Trophoblast cell (in vitro differentiated cells and primary cell): Measurements from ENCODE around the gene TMEM178B.

Source experiments
- DNase-seq, 2 donors: peaks; one replicate each; pipeline ENCODE4 v3.0.0-alpha.2; 2016
- H2AFZ ChIP-seq: 2 replicates; pipeline ENCODE4 v1.6.1; 2013; ENCODE audit warnings: low read length, moderate library complexity, mild to moderate bottlenecking; ENCODE audit not compliant: insufficient read depth, poor library complexity
- H2AK5ac ChIP-seq: 2 replicates; pipeline ENCODE4 v1.6.1; 2013; ENCODE audit warnings: mild to moderate bottlenecking, low read length
- H2BK120ac ChIP-seq: 2 replicates; pipeline ENCODE4 v1.6.1; 2013; ENCODE audit warnings: low read length, mild to moderate bottlenecking, moderate library complexity; ENCODE audit not compliant: insufficient read depth, poor library complexity
- H2BK12ac ChIP-seq: 2 replicates; pipeline ENCODE4 v1.6.1; 2013; ENCODE audit warnings: mild to moderate bottlenecking, low read length, moderate library complexity
- H2BK5ac ChIP-seq: 2 replicates; pipeline ENCODE4 v1.6.1; 2013; ENCODE audit warnings: low read length, low read depth, moderate library complexity, mild to moderate bottlenecking; ENCODE audit not compliant: poor library complexity
- H3K14ac ChIP-seq: 2 replicates; pipeline ENCODE4 v1.6.1; 2013; ENCODE audit warnings: mild to moderate bottlenecking, low read length
- H3K18ac ChIP-seq: 2 replicates; pipeline ENCODE4 v1.6.1; 2013; ENCODE audit warnings: mild to moderate bottlenecking, low read length
- H3K23ac ChIP-seq: 2 replicates; pipeline ENCODE4 v1.6.1; 2013; ENCODE audit warnings: low read length
- H3K27ac ChIP-seq: 2 replicates; pipeline ENCODE4 v1.5.1; 2013; ENCODE audit warnings: low read depth, mild to moderate bottlenecking, inconsistent platforms, low read length, moderate library complexity
- H3K27me3 ChIP-seq: 2 replicates; pipeline ENCODE4 v1.6.1; 2013; ENCODE audit warnings: inconsistent platforms, mild to moderate bottlenecking, low read length, moderate library complexity; ENCODE audit not compliant: insufficient read depth
- H3K36me3 ChIP-seq, 2 experiments: 1 replicate in 1 of 2; 2 replicates in 1 of 2; pipeline ENCODE4 v1.6.1; 2013; ENCODE audit warnings: low read length in 2 of 2, mild to moderate bottlenecking in 2 of 2, moderate library complexity in 1 of 2; ENCODE audit not compliant: insufficient read depth in 2 of 2, control insufficient read depth in 1 of 2
- H3K4ac ChIP-seq: 2 replicates; pipeline ENCODE4 v1.6.1; 2013; ENCODE audit warnings: low read depth, mild to moderate bottlenecking, low read length, moderate library complexity
- H3K4me1 ChIP-seq, 2 experiments: 1 replicate in 1 of 2; 2 replicates in 1 of 2; pipeline ENCODE4 v1.6.1; 2013; ENCODE audit warnings: low read length in 2 of 2, mild to moderate bottlenecking in 2 of 2, moderate library complexity in 1 of 2; ENCODE audit not compliant: insufficient read depth in 2 of 2, control insufficient read depth in 1 of 2
- H3K4me2 ChIP-seq: 2 replicates; pipeline ENCODE4 v1.6.1; 2013; ENCODE audit warnings: inconsistent platforms, mild to moderate bottlenecking, low read length, moderate library complexity
- H3K4me3 ChIP-seq: 2 replicates; pipeline ENCODE4 v1.5.1; 2013; ENCODE audit warnings: mild to moderate bottlenecking, low read depth, low read length, inconsistent platforms
- H3K79me1 ChIP-seq: one replicate; pipeline ENCODE4 v1.6.1; 2013; ENCODE audit warnings: low read length
- H3K79me2 ChIP-seq: 2 replicates; pipeline ENCODE4 v1.6.1; 2013; ENCODE audit warnings: low read length, mild to moderate bottlenecking; ENCODE audit not compliant: control insufficient read depth, insufficient read depth, poor library complexity
- H3K9ac ChIP-seq: 2 replicates; pipeline ENCODE4 v1.6.1; 2013; ENCODE audit warnings: mild to moderate bottlenecking, low read length
- H3K9me3 ChIP-seq: 2 replicates; pipeline ENCODE4 v1.6.1; 2013; ENCODE audit warnings: low read depth, mild to moderate bottlenecking, control low read depth, inconsistent platforms, low read length; ENCODE audit not compliant: insufficient read depth
- H4K12ac ChIP-seq: 2 replicates; pipeline ENCODE4 v1.6.1; 2013; ENCODE audit warnings: low read depth, mild to moderate bottlenecking, low read length, moderate library complexity
- H4K8ac ChIP-seq: 2 replicates; pipeline ENCODE4 v1.6.1; 2013; ENCODE audit warnings: low read depth, mild to moderate bottlenecking, low read length, moderate library complexity
- H4K91ac ChIP-seq: one replicate; pipeline ENCODE4 v1.6.1; 2013; ENCODE audit warnings: low read depth, mild to moderate bottlenecking, low read length, moderate library complexity
- WGBS: extraction: QIAGEN DNeasy Blood & Tissue Kit; methylation state at CpG from one replicate; pipeline ENCODE4 v1.1.7; 2013; ENCODE audit warnings: missing lambda C conversion rate; ENCODE audit not compliant: insufficient read length, insufficient coverage; ENCODE audit errors: extremely low coverage; 5-methylcytosine and 5-hydroxymethylcytosine counted together

TMEM178B gene

GRCh38 chr7:141481971-141482370 lies 408.1 kb downstream of the TMEM178B start:
- no peak overlapping the region for H3K23ac ChIP-seq
- no peaks in the 10 kb centered on the region for H3K79me2 ChIP-seq
- no peak overlapping the region for H2BK120ac ChIP-seq
- no peak overlapping the region for H4K12ac ChIP-seq
- no peak overlapping the region for H2BK12ac ChIP-seq
- H3K4me3 ChIP-seq = no peak overlapping the region
- no peak overlapping the region for H2AFZ ChIP-seq
- WGBS = no CpG with 5 or more reads among the region's 5 CpGs
- H3K27me3 ChIP-seq = no peaks in the 10 kb centered on the region
- no peaks in the 10 kb centered on the region for H3K36me3 ChIP-seq
- no peak overlapping the region for H3K4me2 ChIP-seq
- no peaks in the 10 kb centered on the region for H3K79me1 ChIP-seq
- H3K27ac ChIP-seq = no peak overlapping the region
- DNase-seq = no peak
- no peaks in the 10 kb centered on the region for H3K4me1 ChIP-seq
- no peak overlapping the region for H4K8ac ChIP-seq
- no peak overlapping the region for H3K18ac ChIP-seq
- H2BK5ac ChIP-seq = no peak overlapping the region
- no peak overlapping the region for H3K9ac ChIP-seq
- no peak overlapping the region for H3K4ac ChIP-seq
- no peak overlapping the region for H4K91ac ChIP-seq
- no peak overlapping the region for H3K14ac ChIP-seq
- no peak overlapping the region for H2AK5ac ChIP-seq
- peaks cover 2% of the 10 kb centered on the region for H3K9me3 ChIP-seq

GRCh38 chr7:141483044-141483443 lies 409.2 kb downstream of the TMEM178B start:
- no peak overlapping the region for H2BK12ac ChIP-seq
- no peak overlapping the region for H3K9ac ChIP-seq
- H3K18ac ChIP-seq = no peak overlapping the region
- no peak overlapping the region for H4K91ac ChIP-seq
- H3K4me3 ChIP-seq = no peak overlapping the region
- H3K4ac ChIP-seq = no peak overlapping the region
- peaks cover 2% of the 10 kb centered on the region for H3K9me3 ChIP-seq
- WGBS = no CpG with 5 or more reads among the region's 2 CpGs
- no peaks in the 10 kb centered on the region for H3K4me1 ChIP-seq
- H3K14ac ChIP-seq = no peak overlapping the region
- no peaks in the 10 kb centered on the region for H3K27me3 ChIP-seq
- no peak overlapping the region for H3K23ac ChIP-seq
- H4K8ac ChIP-seq = no peak overlapping the region
- H3K36me3 ChIP-seq = no peaks in the 10 kb centered on the region
- no peak overlapping the region for H3K4me2 ChIP-seq
- H4K12ac ChIP-seq = no peak overlapping the region
- no peak for DNase-seq
- H2AK5ac ChIP-seq = no peak overlapping the region
- no peak overlapping the region for H2BK120ac ChIP-seq
- H2BK5ac ChIP-seq = no peak overlapping the region
- no peak overlapping the region for H2AFZ ChIP-seq
- H3K27ac ChIP-seq = no peak overlapping the region
- no peaks in the 10 kb centered on the region for H3K79me2 ChIP-seq
- H3K79me1 ChIP-seq = no peaks in the 10 kb centered on the region

DNA sequence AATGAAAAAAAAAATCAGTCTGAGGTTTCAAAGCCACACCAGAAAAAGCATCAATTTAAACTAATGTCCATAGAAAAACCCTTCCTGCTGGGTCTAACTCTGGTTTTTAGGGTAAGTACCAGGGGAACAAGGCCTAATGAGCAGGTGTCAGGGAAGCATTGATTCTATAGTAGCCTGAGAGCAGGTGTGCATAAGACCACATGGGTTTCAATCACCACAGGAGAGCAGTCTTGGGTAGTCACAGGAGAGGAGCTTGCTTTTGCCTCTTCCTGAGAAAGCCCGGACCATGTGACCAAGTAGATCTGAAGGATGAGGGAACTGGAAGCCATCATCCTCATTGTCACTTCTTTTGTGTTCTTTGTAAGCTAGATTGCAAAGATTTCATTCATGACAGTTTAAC lies 411.0 kb downstream of the TMEM178B start:
- Histone ChIP-seq H2BK120ac (no peak overlapping the region), H3K27me3 (no peaks in the 10 kb centered on the region), H3K14ac (no peak overlapping the region), H3K4ac (no peak overlapping the region), H3K36me3 (no peaks in the 10 kb centered on the region), H2AK5ac (no peak overlapping the region), H3K4me3 (no peak overlapping the region), H2AFZ (no peak overlapping the region), H3K79me2 (no peaks in the 10 kb centered on the region), H3K18ac (no peak overlapping the region), H3K79me1 (no peaks in the 10 kb centered on the region), H3K9ac (no peak overlapping the region), H4K91ac (no peak overlapping the region), H3K27ac (no peak overlapping the region), H3K9me3 (peaks cover 2% of the 10 kb centered on the region), H3K23ac (no peak overlapping the region), H3K4me2 (no peak overlapping the region), H2BK12ac (no peak overlapping the region), H4K12ac (no peak overlapping the region), H4K8ac (no peak overlapping the region), H3K4me1 (no peaks in the 10 kb centered on the region), H2BK5ac (no peak overlapping the region)
- no peak for DNase-seq
- no CpG with 5 or more reads among the region's 1 CpG for WGBS

DNA sequence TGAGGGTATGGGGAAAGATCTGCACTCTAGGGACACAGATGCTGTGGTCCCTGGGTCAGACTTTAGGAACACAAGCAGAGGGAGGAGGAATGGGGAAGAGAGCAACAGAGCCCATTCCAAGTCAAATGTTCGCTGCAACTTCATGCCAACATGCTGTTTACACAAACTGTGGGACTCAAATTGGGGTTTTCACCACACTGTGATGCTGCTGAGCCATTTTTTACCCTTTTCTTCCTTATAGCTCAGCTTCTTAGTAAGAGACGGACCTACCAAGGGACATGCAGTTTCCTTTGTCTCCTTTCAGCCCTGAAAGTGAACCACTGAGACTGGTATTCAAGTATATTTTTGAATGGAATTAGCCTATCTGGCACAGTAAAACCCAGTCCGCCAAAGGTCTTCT lies 413.1 kb downstream of the TMEM178B start:
- no peak overlapping the region for H4K8ac ChIP-seq
- no peak overlapping the region for H3K9ac ChIP-seq
- H2AK5ac ChIP-seq = no peak overlapping the region
- H3K79me2 ChIP-seq = no peaks in the 10 kb centered on the region
- H3K4me1 ChIP-seq = no peaks in the 10 kb centered on the region
- DNase-seq = no peak
- no peak overlapping the region for H4K12ac ChIP-seq
- H3K4ac ChIP-seq = no peak overlapping the region
- no CpG with 5 or more reads among the region's 3 CpGs for WGBS
- no peak overlapping the region for H2BK120ac ChIP-seq
- no peak overlapping the region for H2BK5ac ChIP-seq
- no peaks in the 10 kb centered on the region for H3K27me3 ChIP-seq
- no peak overlapping the region for H3K4me2 ChIP-seq
- H2AFZ ChIP-seq = no peak overlapping the region
- no peak overlapping the region for H3K27ac ChIP-seq
- H4K91ac ChIP-seq = no peak overlapping the region
- no peak overlapping the region for H3K23ac ChIP-seq
- no peak overlapping the region for H3K4me3 ChIP-seq
- no peak overlapping the region for H3K14ac ChIP-seq
- no peak overlapping the region for H2BK12ac ChIP-seq
- no peaks in the 10 kb centered on the region for H3K79me1 ChIP-seq
- H3K36me3 ChIP-seq = no peaks in the 10 kb centered on the region
- no peaks in the 10 kb centered on the region for H3K9me3 ChIP-seq
- no peak overlapping the region for H3K18ac ChIP-seq
